SU-DHL-6 (cell line): Measurements from ENCODE around the gene ACSL3.

Experiments used
- CTCF ChIP-seq: fragments of 200-600 bp; sonication (generic); IDR thresholded peaks from one replicate; pipeline ENCODE4 v1.5.1; 2017; ENCODE audit warnings: antibody characterized with exemption, mild to moderate bottlenecking, low read length, moderate library complexity; ENCODE audit not compliant: insufficient read depth, poor library complexity, severe bottlenecking
- EZH2phosphoT487 ChIP-seq: fragments of 200-600 bp; sonication (generic), shearing (Covaris generic); conservative IDR thresholded peaks from 2 replicates; pipeline ENCODE4 v1.6.1; 2018; ENCODE audit warnings: mild to moderate bottlenecking, antibody characterized with exemption, low read length, moderate library complexity, mixed read lengths

- TF ChIP-seq CTCF (no peak), EZH2phosphoT487 (no peak)
Measured at GRCh38 chr2:222840060-222840802, 20.6 kb upstream of the ACSL3 start.
